ENCODE data around the gene FUT7. TPM values are rescaled to one million over a fixed set of nuclear protein-coding genes. Genes with fewer than 3 reads are reported as not detected.

The FUT7 gene, protein sequence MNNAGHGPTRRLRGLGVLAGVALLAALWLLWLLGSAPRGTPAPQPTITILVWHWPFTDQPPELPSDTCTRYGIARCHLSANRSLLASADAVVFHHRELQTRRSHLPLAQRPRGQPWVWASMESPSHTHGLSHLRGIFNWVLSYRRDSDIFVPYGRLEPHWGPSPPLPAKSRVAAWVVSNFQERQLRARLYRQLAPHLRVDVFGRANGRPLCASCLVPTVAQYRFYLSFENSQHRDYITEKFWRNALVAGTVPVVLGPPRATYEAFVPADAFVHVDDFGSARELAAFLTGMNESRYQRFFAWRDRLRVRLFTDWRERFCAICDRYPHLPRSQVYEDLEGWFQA
- 1 to 10 TPM in 4 of 6 donors, under 1 TPM in 1, not detected in 1; 0.94 to 2.3 (median 2.0) TPM for total RNA-seq

DNA sequence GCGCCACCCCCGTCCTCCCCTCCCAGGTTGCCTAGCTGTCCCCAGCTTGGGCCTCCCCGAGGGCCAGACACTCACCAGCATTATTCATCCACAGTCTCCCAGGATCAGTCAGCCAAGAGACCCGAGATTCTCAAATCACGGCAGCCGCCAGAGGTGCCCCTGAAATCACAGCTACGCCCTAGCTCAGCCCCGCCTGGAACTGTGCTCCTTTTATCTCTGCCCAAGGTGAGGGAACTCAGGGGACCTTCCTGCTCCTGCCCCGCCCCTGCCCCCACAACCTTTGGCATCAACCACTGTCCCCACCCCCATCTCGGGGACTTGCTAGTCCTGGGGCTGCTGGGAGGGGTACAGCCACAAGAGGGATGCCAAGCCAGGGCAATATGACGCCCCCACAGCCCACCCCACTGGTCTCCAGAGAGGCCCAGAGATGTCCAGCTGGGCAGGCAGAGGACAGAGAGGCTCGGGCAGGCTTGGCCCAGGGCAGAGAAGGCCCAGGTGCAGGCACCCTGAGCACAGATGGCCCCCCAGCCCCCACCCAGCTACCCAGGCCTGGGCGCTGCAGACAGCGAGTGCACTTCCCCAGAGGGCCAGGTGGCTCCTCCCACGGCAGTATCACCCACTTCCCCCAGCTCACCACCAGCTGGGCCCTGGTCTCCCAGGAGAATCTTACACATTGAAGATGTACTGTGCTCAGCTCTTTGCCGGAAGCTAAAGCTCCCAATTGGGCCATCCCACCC lies at the start of gene FUT7:
Gene FUT7, minus strand, starts transcription at position 185 of the 737 bp plus-strand sequence. Its CDS starts 97 bp downstream, at position 88.
- H3K27ac ChIP-seq, result peak within 1 kb of the TSS; percentile 60 to 79 (median 76)
- no peak for ATAC-seq (ENCODE audit: low FRiP score in 2 of 2)

DNA sequence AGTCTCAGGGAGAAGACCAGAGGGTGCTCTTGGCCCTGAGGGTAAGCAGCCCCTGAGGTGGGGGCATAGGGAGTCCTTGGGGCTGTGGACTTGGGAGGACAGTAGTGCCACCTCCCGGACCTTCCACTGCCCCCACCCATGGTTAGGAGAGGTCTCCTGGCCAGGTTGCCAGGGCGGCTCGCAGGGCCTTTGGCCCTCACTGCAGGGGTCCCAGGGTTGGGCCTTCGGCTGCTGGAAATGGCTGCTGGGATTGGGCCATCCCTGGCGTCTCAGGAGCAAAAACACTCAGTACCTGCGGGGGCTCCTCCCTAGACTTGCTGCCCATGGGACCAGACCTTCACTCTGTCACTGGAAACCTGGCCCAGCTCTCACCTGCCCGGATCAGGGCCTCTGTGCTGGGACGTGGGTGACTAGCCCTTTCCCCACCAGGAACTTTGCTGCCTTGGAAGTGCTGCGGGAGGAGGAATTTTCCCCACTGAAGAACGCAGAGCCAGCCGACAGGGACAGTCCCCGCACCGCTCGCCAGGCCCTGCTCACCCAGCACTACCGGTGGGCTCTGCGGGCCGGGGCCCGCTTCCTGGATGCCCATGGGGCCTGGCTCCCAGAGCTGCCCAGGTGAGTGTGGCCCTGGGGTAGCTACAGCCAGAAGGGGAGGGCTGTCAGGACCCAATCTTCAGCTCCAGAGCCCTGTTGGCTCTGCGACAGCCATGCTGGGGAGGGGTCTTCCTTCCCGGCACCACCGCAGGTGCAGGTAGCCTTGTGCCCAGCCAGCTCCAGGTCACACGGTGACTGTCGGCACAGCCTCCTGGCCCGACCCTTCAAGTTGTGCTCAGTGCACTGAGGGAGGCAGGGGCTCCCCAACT lies 48.6 kb upstream of the FUT7 start:
- Histone ChIP-seq H3K27ac (no peak overlapping the region), H3K4me1 (peaks cover 16 to 42% (median 20%) of the 10 kb centered on the region in 4 donors), H3K36me3 (peaks cover 0 to 51% (median 37%) of the 10 kb centered on the region in 4 donors), H3K9me3 (no peaks in the 10 kb centered on the region), H3K27me3 (peaks cover 0 to 6% (median 0%) of the 10 kb centered on the region in 4 donors), H3K4me3 (no peak overlapping the region)
- DNase-seq (no peak), ATAC-seq (ENCODE audit: low FRiP score in 2 of 2) (no peak)
- TF ChIP-seq POLR2AphosphoS5 (IDR thresholded peaks at IDR 0.05) (no peak), EP300 (IDR thresholded peaks at IDR 0.05) (no peak), POLR2A (IDR thresholded peaks at IDR 0.05) (no peak)
- TF ChIP-seq, protein P1, sequence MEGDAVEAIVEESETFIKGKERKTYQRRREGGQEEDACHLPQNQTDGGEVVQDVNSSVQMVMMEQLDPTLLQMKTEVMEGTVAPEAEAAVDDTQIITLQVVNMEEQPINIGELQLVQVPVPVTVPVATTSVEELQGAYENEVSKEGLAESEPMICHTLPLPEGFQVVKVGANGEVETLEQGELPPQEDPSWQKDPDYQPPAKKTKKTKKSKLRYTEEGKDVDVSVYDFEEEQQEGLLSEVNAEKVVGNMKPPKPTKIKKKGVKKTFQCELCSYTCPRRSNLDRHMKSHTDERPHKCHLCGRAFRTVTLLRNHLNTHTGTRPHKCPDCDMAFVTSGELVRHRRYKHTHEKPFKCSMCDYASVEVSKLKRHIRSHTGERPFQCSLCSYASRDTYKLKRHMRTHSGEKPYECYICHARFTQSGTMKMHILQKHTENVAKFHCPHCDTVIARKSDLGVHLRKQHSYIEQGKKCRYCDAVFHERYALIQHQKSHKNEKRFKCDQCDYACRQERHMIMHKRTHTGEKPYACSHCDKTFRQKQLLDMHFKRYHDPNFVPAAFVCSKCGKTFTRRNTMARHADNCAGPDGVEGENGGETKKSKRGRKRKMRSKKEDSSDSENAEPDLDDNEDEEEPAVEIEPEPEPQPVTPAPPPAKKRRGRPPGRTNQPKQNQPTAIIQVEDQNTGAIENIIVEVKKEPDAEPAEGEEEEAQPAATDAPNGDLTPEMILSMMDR (IDR thresholded peaks at IDR 0.05), result no peak
- WGBS, 2 donors, result 93 to 95% methylated on average over 6 to 17 of the region's 24 CpGs

More for the DNA sequence above, at the start of gene FUT7:
- H3K36me3 ChIP-seq, result no peaks in the 10 kb centered on the region
- H3K9me3 ChIP-seq, result no peaks in the 10 kb centered on the region
- 41 to 49% methylated on average over 6 to 16 of the region's 16 CpGs for WGBS, 2 donors
- TF ChIP-seq, protein P1 (IDR thresholded peaks at IDR 0.05), result peak in 1 of 6 experiments; percentile 6
- TF ChIP-seq EP300 (IDR thresholded peaks at IDR 0.05), result no peak
- no peak for TF ChIP-seq POLR2A (IDR thresholded peaks at IDR 0.05)
- TF ChIP-seq POLR2AphosphoS5 (IDR thresholded peaks at IDR 0.05), result no peak
- peak within 1 kb of the TSS in 3 of 4 donors; percentile 12 to 38 (median 21) for H3K4me3 ChIP-seq
- peaks cover 39 to 68% (median 57%) of the 10 kb centered on the region in 4 donors for H3K4me1 ChIP-seq
- no peaks in the 10 kb centered on the region for H3K27me3 ChIP-seq
- peak in 1 of 2 donors; percentile 64 for DNase-seq

DNA sequence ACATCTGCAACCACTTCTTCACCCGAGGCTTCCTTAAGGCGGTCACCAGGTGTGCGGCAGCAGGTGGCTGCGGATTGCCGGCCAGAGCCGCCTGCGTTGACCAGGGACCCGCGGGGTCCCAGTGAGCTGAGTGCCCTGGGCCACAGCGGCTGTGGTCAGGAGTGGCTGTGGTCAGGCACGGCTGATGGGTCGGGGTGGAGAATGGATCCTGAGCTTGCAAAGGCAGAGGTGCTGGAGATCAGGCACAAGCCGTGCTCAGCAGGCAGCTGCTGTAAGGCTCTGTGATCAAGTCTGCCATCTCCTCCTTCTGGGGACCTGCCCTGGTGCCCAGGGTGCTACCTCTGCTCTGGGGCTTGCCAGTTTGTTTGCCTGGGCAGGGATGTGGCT lies 47.5 kb upstream of the FUT7 start:
- TF ChIP-seq POLR2AphosphoS5 (IDR thresholded peaks at IDR 0.05), result no peak
- TF ChIP-seq, protein P1 (IDR thresholded peaks at IDR 0.05), result no peak
- no peak for TF ChIP-seq EP300 (IDR thresholded peaks at IDR 0.05)
- ATAC-seq (ENCODE audit: low FRiP score in 2 of 2), result no peak
- no peak overlapping the region for H3K27ac ChIP-seq
- peaks cover 15 to 35% (median 16%) of the 10 kb centered on the region in 4 donors for H3K4me1 ChIP-seq
- H3K9me3 ChIP-seq, result no peaks in the 10 kb centered on the region
- H3K27me3 ChIP-seq, result peaks cover 0 to 6% (median 0%) of the 10 kb centered on the region in 4 donors
- H3K4me3 ChIP-seq, result no peak overlapping the region
- WGBS, 2 donors, result 94 to 100% methylated on average over 2 to 13 of the region's 13 CpGs
- DNase-seq, result no peak
- H3K36me3 ChIP-seq, result peaks cover 0 to 51% (median 37%) of the 10 kb centered on the region in 4 donors

DNA sequence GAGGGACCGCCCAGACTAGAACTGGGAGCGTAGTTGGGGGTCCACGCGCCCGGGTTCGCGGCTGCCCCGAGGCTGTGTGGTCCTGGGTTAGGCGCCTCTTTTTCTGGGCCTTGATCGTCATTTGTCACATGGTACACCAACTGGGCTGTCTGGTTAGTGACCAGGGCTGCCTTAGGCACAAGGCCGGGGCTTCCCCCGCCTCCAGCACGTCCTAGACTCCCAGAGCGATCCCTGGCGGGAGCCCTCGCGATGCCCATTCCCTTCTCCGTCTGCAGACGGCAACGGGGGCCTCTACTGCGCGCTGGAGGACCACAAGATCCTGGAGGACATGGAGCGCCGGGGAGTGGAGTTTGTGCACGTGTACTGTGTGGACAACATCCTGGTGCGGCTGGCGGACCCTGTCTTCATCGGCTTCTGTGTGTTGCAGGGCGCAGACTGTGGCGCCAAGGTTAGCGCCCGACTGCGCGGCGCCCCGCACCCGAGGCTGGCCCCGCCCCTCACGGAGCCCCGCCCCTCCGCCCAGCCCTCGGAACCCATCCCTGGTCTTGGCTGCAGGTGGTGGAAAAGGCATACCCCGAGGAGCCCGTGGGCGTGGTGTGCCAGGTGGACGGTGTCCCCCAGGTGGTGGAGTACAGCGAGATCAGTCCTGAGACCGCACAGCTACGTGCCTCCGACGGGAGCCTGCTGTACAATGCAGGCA lies 47.0 kb upstream of the FUT7 start:
- DNase-seq (no peak), ATAC-seq (ENCODE audit: low FRiP score in 2 of 2) (no peak)
- Histone ChIP-seq H3K9me3 (no peaks in the 10 kb centered on the region), H3K4me1 (peaks cover 15 to 36% (median 16%) of the 10 kb centered on the region in 4 donors), H3K4me3 (peak overlapping the region in 3 of 4 donors; percentile 74 to 96 (median 74)), H3K27me3 (peaks cover 0 to 6% (median 0%) of the 10 kb centered on the region in 4 donors), H3K36me3 (peaks cover 0 to 51% (median 37%) of the 10 kb centered on the region in 4 donors), H3K27ac (no peak overlapping the region)
- 80 to 81% methylated on average over 42 to 51 of the region's 51 CpGs for WGBS, 2 donors
- TF ChIP-seq, protein P1 (IDR thresholded peaks at IDR 0.05), result no peak
- TF ChIP-seq EP300 (IDR thresholded peaks at IDR 0.05) (no peak), POLR2A (IDR thresholded peaks at IDR 0.05) (no peak), POLR2AphosphoS5 (IDR thresholded peaks at IDR 0.05) (no peak)
